DOHH2 (cell line): ENCODE results near the gene ENOPH1.

Experiments used
- CTCF ChIP-seq: fragments of 200-600 bp; sonication (generic); IDR thresholded peaks from one replicate; pipeline ENCODE4 v1.5.1; 2014; ENCODE audit warnings: antibody characterized with exemption, mild to moderate bottlenecking, low read depth, low read length; ENCODE audit not compliant: poor library complexity, severe bottlenecking
- EZH2phosphoT487 ChIP-seq: fragments of 200-600 bp; sonication (generic); IDR thresholded peaks from 2 replicates; pipeline ENCODE4 v1.6.1; 2017; ENCODE audit warnings: borderline replicate concordance, mild to moderate bottlenecking, antibody characterized with exemption, low read length, moderate library complexity, mixed read lengths

- TF ChIP-seq CTCF (no peak), EZH2phosphoT487 (no peak)
Observed at GRCh38 chr4:82491251-82491960, 61.0 kb downstream of the ENOPH1 start.
